GM19324 (cell line): ENCODE results near the gene PPP1R14C.
"Not testable (repeated sequence)": the region's sequence is repeated elsewhere in the genome, so short reads cannot be mapped to it uniquely, and the experiment has no call there.

Experiments
- ATAC-seq: cut with Tn5 transposase; IDR thresholded peaks from one replicate; pipeline ENCODE4 v1.9.1; 2021; ENCODE audit warnings: mild to moderate bottlenecking, moderate library complexity; ENCODE audit not compliant: unreplicated experiment, low FRiP score

Gene PPP1R14C

DNA sequence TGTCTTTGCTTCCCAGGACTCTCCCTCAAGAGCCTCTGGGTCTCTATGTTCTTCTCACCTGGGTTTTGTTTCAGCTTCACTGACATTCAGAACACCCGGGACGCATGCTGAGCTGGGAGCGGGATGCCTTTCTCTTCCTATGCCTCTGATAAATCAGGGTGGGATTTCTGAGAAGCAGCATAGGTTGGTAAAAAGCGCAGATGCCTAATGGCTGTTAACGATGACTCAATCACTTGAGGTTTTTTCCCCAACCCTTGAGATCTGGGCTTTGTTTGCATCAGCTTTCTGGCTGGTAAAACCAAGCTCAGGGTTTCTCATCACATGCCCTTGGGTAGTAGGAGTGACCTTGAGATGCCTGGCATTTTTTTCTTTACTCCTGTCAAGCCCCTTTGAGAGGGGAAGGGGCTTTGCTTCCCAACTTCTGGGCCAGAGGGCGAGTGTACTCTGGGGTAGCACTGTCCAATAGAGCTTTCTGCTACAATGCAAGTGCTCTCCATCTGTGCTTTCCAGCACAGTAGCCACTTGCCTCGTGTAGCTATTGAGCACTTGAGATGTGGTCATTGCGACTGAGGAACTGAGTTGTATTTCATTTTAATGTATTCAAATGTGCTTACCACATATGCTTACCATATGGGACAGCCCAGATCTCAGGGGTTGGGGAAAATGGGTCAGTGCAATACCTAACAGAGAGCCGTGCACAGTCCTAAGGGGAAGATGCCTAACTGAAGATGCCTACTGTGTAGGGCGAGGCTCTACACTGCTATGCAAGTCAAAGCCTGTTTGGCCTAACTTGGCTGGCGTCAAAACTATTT, 69.1 kb downstream of the PPP1R14C start:
- ATAC-seq, result no peak

DNA sequence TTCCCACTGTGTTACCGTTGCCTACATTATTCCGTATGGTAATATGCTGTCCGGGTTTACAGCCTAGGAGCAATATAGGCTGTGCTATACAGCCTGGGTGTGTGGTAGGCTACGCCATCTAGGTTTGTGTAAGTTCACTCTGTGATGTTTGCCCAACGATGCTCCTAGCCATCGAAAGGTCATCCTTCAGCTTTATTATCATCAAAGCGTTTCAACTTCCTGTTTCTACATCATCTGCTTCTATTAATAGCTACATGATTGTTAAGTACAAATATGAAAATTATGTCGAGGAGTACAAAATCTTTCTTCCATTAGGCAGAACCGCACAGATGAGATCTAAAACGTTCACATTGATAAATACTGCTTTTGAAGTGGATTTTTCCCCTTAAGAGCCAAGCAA, 69.9 kb downstream of the PPP1R14C start:
- no peak for ATAC-seq

DNA sequence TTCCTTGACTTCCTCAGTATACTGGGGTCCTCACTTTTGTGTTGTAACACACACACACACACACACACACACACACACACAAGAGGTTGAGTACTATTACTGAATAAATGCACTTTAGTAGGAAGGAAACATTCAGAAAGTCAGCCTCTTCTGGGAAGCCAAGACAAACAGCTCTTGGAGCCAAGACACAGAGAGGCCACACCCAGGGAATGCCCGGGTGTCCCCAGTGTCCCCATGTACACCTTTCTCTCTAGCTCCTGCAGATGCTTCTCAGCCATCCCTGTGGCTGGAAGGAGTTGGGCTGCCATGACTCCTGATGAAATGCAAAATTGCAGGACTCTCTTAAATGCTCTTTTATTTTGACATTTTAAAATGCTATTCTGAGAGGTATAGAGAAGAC, 70.5 kb downstream of the PPP1R14C start:
- ATAC-seq, result no peak

DNA sequence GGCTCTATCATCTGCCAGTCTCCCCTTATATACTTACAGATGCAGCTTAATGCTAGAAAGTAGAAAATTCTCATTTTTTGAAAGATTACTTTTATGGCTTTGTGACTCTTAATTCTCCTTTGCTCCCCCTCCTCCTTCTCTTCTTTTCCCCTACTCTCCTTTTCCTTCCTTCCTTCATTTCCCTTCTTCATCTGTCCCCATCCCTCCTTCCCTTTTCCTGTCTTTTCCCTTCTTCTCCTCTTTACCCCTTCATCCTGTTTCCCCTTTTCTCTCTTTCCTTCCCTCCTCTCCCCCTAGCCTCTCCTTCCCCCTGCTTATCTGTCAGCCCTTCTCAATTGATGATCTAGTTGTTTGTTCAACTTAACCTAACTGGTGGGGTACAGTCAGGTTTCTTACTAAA, 71.5 kb downstream of the PPP1R14C start:
- no peak for ATAC-seq

GRCh38 chr6:150220634-150221551, 78.0 kb downstream of the PPP1R14C start:
- no peak for ATAC-seq

GRCh38 chr6:150224820-150225219, 82.0 kb downstream of the PPP1R14C start:
- ATAC-seq, result no peak

DNA sequence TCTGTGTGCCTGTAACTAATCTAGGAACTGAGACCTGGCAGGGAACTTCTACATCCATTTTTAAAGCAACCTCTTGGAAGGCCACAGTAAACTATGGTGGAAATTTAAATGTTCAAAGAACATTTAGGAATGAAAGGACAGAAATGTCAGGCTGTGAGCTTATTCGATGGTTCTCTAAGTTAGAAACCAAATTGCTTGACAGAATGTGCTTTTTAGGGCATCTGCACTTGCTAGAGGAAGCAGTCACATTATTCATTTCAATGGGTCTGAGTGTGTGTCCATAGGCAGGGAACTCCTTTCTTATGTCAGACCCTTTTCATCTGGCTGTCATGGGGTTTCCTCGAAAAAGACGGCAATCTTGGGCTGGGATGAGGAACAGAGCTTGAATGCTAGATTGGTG, 84.4 kb downstream of the PPP1R14C start:
- no peak for ATAC-seq

- ATAC-seq, result no peak
Measured at GRCh38 chr6:150228072-150228733, 85.4 kb downstream of the PPP1R14C start.

DNA sequence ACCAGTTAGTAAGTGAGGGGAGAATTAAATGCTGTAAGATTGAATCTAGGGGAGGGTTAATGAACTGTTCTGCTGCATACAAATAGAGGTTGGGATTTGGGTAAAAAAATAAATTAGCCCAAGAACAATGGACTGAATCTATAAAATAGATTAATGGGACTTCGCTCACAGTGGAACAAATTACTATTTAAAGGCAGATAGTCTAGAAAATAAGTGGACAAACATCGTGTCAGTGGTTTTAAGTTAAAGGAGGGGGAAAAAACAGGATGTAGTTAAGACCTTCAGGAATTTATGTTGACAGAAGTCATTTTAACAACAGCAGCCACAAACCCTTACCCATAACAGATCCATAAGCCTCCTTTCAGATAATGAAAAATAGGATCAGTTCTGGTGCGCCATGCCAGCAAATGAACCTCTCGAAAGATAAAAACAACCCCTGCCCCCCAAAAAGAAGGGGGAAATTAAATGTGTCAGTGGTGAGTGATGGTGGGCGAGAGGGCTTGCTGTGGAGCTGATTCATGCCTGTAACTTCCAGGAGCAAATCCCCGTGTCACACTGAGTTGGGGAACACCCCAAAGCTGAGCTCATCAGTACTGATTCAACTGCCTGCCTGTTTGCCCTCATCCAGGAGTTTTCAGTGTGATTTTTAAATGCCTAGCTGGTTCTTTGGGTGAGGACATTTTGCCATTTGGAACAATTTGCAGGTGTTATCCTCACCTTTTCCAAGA, 86.8 kb downstream of the PPP1R14C start:
- no peak for ATAC-seq

GRCh38 chr6:150230164-150230561, 87.3 kb downstream of the PPP1R14C start:
- no peak for ATAC-seq

DNA sequence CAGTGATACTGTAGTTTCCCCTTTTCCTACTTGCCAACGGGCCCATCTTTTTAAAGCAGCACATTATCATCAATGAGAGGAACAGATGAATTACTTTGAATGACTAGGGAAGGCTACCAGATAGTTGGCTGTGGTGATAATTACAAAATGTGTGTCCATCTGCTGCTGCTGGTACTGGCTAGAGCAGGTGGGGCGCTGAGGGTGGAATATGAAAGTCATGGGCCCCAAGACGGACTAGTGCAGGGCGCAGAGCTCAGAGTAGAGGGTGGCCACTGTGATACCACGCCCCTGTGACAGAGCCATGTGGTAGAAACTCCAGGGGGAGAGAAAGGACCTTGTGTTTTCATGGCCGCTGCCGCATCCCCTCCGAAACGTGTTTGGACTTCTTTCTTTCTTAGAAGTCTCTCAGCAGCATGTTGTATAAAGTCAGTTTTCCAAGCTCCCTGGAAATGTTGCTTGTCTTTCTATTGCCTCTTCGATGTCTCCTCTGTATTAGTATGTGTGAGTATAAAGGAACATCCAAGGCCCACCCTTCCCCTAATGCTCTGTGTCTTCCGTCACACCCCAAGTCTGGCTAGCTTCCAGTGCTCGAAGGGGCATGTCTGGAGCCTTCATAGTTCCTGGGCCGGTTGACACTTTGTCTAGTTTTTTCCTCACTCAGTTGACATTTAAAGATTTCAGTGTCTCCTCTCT, 88.1 kb downstream of the PPP1R14C start:
- ATAC-seq, result no peak

DNA sequence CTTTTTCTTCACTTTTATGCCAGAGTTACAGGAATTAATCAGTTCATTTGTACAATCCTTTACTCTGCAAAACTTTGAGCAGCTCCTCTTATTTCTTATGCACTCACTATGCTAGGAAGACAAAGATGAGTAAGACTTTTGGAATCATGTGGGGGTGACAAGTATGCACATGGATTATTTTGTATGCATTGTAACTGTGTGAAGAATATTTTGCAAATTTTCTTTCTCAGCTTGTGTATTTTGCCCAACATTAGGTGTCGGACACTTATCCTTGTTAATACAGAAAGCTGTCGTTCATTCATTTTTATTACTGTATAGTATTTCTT, 88.6 kb downstream of the PPP1R14C start:
- no peak for ATAC-seq

GRCh38 chr6:150233843-150234269, 91.0 kb downstream of the PPP1R14C start:
- ATAC-seq, result no peak

DNA sequence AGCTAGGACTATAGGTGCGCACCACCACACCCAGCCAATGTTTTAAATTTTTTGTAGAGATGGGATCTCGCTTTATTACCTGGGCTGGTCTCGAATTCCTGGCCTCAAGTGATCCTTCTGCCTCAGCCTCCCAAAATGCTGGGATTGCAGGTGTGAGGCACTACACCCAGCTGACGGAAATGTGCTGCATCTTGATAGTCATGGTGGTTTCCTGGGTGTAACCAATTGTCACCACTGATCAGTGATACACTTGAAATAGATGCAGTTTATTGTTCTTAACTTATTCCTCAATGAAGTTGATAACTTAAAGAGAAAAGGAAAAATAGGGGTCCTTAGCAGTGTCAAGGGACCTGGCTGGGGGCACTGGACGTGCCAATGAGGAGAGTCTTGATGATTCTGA, 92.4 kb downstream of the PPP1R14C start:
- no peak for ATAC-seq

GRCh38 chr6:150236114-150236513, 93.3 kb downstream of the PPP1R14C start:
- no peak for ATAC-seq

- no peak for ATAC-seq
Measured at GRCh38 chr6:150236544-150236943, 93.7 kb downstream of the PPP1R14C start.

GRCh38 chr6:150237626-150238025, 94.8 kb downstream of the PPP1R14C start:
- ATAC-seq, result no peak

GRCh38 chr6:150238336-150238741, 95.5 kb downstream of the PPP1R14C start:
- no peak for ATAC-seq

DNA sequence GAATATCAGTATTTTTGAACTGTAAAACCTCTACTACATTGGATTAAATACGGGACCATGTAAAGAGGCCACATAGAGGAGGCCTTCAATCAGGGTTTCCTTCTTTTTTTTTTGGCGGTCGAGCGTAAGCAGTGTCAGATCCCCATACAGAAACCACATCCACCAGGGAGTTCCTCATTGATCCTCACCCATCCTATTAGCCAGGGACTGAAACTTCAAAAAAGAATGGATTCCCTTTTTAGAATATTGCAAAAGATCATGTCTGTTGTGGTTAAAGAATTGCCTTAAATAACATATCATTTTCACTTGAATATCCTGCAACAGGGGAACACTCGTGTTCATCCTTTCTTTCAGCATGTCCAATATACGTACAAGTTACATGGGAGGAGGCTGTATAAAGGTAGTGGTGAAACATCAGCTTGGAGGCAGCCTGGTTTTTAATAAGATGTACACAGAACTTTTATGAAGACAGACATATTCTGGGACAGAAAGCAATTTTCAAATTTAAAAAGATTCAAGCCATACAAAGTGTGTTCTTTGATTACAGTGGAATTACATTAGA, 96.1 kb downstream of the PPP1R14C start:
- ATAC-seq, result no peak

DNA sequence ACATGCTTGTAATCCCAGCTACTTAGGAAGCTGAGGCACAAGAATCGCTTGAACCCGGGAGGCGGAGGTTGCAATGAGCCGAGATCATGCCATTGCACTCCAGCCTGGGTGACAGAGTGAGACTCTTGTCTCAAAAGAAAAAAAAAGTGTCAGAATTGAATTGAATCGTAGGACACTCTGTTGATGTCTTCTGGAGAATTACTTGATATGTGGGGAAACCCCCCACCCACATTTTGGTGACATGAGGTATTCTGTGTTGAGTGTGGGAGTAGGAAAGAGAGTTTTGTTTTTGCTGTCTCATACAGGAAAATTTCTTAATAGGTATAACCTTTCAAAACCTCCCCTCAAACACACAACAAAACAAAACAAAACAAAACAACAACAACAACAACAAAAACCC, 98.9 kb downstream of the PPP1R14C start:
- not testable (repeated sequence) for ATAC-seq
